GM12878 (cell line): Measurements from ENCODE around the gene MS4A12. TPM values are rescaled to one million over a fixed set of nuclear protein-coding genes. Genes with fewer than 3 reads are reported as not detected.

ENCODE experiments used
- ATAC-seq: fragments of 200-7000 bp; cut with Tn5 transposase; 3 replicates; pipeline ENCODE4 v1.9.1; 2020; ENCODE audit warnings: mild to moderate bottlenecking, moderate library complexity
- BruUV-seq: library from RNA; stranded (reverse); fragments of 400-500 nt; replicated peaks from 2 replicates; lab custom pipeline; 2021; lab: Mats Ljungman, UMichigan
- CTCF ChIA-PET: fragments of 300-600 bp; sonication (Branson Sonifier 250); formaldehyde crosslinking; extraction: SDS; loops from one replicate; lab custom pipeline; 2021; ENCODE audit warnings: inconsistent platforms; lab: Yijun Ruan, JAX
- POLR2A ChIA-PET: fragments of 350-600 bp; formaldehyde crosslinking; extraction: SDS; loops from one replicate; lab custom pipeline; 2021; ENCODE audit warnings: inconsistent platforms; lab: Charles Lee
- RAD21 ChIA-PET: fragments of 300-600 bp; sonication (Branson Sonifier 250); formaldehyde crosslinking; loops from one replicate; lab custom pipeline; 2023; ENCODE audit warnings: antibody characterized with exemption; ENCODE audit not compliant: unreplicated experiment; lab: Charles Lee
- SMC1A ChIA-PET: fragments of 300-600 bp; sonication (Branson Sonifier 250); formaldehyde crosslinking; loops from one replicate; lab custom pipeline; 2023; ENCODE audit not compliant: unreplicated experiment, uncharacterized antibody; lab: Charles Lee
- DNase-seq: peaks from one replicate; pipeline ENCODE4 v3.0.0-alpha.2; 2011; ENCODE audit warnings: low read depth, low spot score
- FAIRE-seq: peaks from 3 replicates; lab custom pipeline; 2011; peaks lifted over from hg19 to GRCh38; lab: Jason Lieb, UNC
- H2AFZ ChIP-seq: 2 replicates; pipeline ENCODE4 v1.6.0; 2011; ENCODE audit warnings: low read depth, low read length, control low read depth; ENCODE audit not compliant: control insufficient read depth
- H3K27ac ChIP-seq: 2 replicates; pipeline ENCODE4 v1.5.1; 2011; ENCODE audit warnings: control low read depth; ENCODE audit not compliant: control insufficient read depth, insufficient read depth
- H3K27me3 ChIP-seq, 2 experiments: replicated peaks in 1 of 2; 2 replicates each; pipeline versions ENCODE4 v1.6.0 to v1.6.1; 2011; ENCODE audit warnings: low read length in 1 of 2; ENCODE audit not compliant: control insufficient read depth in 2 of 2, insufficient read depth in 2 of 2
- H3K36me3 ChIP-seq, 2 experiments: 2 replicates each; pipeline ENCODE4 v1.5.1; 2011; ENCODE audit warnings: low read length in 1 of 2; ENCODE audit not compliant: control insufficient read depth in 2 of 2, insufficient read depth in 2 of 2
- H3K4me1 ChIP-seq: 2 replicates; pipeline ENCODE4 v1.6.1; 2011; ENCODE audit warnings: mild to moderate bottlenecking, low read length, moderate library complexity, mixed read lengths; ENCODE audit not compliant: control insufficient read depth, insufficient read depth
- H3K4me2 ChIP-seq: 2 replicates; pipeline ENCODE4 v1.6.0; 2011; ENCODE audit warnings: control low read depth; ENCODE audit not compliant: control insufficient read depth, insufficient read depth
- H3K4me3 ChIP-seq: fragments of 200-600 bp; sonication (generic); 2 replicates; pipeline ENCODE4 v1.5.1; 2016
- H3K79me2 ChIP-seq: 2 replicates; pipeline ENCODE4 v1.6.0; 2011; ENCODE audit warnings: low read length; ENCODE audit not compliant: control insufficient read depth, insufficient read depth
- H3K9ac ChIP-seq: 2 replicates; pipeline ENCODE4 v1.8.0; 2011; ENCODE audit warnings: low read length, control low read depth, mixed read lengths; ENCODE audit not compliant: control insufficient read depth, insufficient read depth
- H3K9me3 ChIP-seq: replicated peaks from 3 replicates; pipeline ENCODE4 v1.5.1; 2011; ENCODE audit warnings: mild to moderate bottlenecking, low read length; ENCODE audit not compliant: control insufficient read depth, insufficient read depth
- H4K20me1 ChIP-seq: 2 replicates; pipeline ENCODE4 v1.6.0; 2011; ENCODE audit not compliant: control insufficient read depth, insufficient read depth
- FOS ChIP-seq: IDR thresholded peaks from 3 replicates; pipeline ENCODE4 v1.6.1; 2011; ENCODE audit warnings: borderline replicate concordance; ENCODE audit not compliant: insufficient read length; ENCODE audit errors: extremely low read depth
- HDGF ChIP-seq: fragments of 450-650 bp; IDR thresholded peaks from 2 replicates; pipeline ENCODE4 v1.6.1; 2016; ENCODE audit warnings: antibody characterized with exemption
- SPI1 ChIP-seq: IDR thresholded peaks from 2 replicates; pipeline ENCODE4 v1.6.1; 2011; ENCODE audit warnings: low read depth, mild to moderate bottlenecking, low read length, moderate library complexity, borderline replicate concordance; ENCODE audit not compliant: insufficient read depth
- SRF ChIP-seq, 2 experiments: IDR thresholded peaks; 2 replicates each; pipeline ENCODE4 v1.6.1; 2011; ENCODE audit warnings: low read depth in 2 of 2, low read length in 2 of 2, mild to moderate bottlenecking in 1 of 2, moderate library complexity in 1 of 2
- ZNF274 ChIP-seq: IDR thresholded peaks from one replicate; pipeline ENCODE4 v1.8.0; 2011; ENCODE audit not compliant: insufficient read length, insufficient read depth
- WGBS: methylation state at CpG from one replicate; pipeline ENCODE4 v1.1.6; 2016; ENCODE audit warnings: low lambda C conversion rate; ENCODE audit not compliant: insufficient replicate concordance, insufficient coverage; ENCODE audit errors: missing lambda C conversion rate; 5-methylcytosine and 5-hydroxymethylcytosine counted together
- in situ Hi-C: fragments of 300-500 bp; cut with MboI; formaldehyde crosslinking; loops from 9 replicates; pipeline ENCODE4 v1.14.3; 2018; ENCODE audit warnings: mixed read lengths
- intact Hi-C: fragments of 100-400 bp; cut with micrococcal nuclease; formaldehyde crosslinking; loops from one replicate; pipeline ENCODE4 v1.14.2; 2022; ENCODE audit not compliant: unreplicated experiment
- polyA plus RNA-seq, 11 experiments: library from polyadenylated mRNA; depleted of rRNA in 4 of 11; unstranded in 6 of 11; stranded (reverse) in 5 of 11; fragments of >200 nt; fragmentation: Nextera tagmentation in 4 of 11; fragmentation: Illumina TruSeq in 1 of 11; extraction: Ambion mirVana in 4 of 11; extraction: Trizol in 1 of 11; gene quantifications; 1 replicate in 1 of 11; 2 replicates in 10 of 11; pipeline versions ENCODE4 v1.2.1 to v1.2.3, GENCODE V29; 2011 to 2016; ENCODE audit warnings: inconsistent platforms in 2 of 11, missing spikeins in 2 of 11, low read depth in 1 of 11
- total RNA-seq, 4 experiments: library from RNA; depleted of rRNA in 3 of 4; stranded (reverse); fragments of >200 nt in 3 of 4; fragmentation: Illumina TruSeq in 1 of 4; extraction: Trizol in 1 of 4; gene quantifications; 2 replicates each; pipeline versions ENCODE4 v1.2.1 to v1.2.3, GENCODE V29; 2013 to 2021
- TF ChIP-seq, protein P1 (sequence below): fragments of 450-650 bp; IDR thresholded peaks from 2 replicates; pipeline ENCODE4 v1.6.1; 2016; ENCODE audit warnings: mild to moderate bottlenecking
- TF ChIP-seq, protein P2 (sequence below): fragments of 450-650 bp; IDR thresholded peaks from 2 replicates; pipeline ENCODE4 v1.6.1; 2016; ENCODE audit warnings: mild to moderate bottlenecking, moderate library complexity, borderline replicate concordance

The MS4A12 gene
- total and polyA plus RNA-seq, 10 of the 15 experiments (the other 5 are each of a cell fraction or from before 2014, with no cell fraction given): 0.05 TPM; not detected in 9

DNA sequence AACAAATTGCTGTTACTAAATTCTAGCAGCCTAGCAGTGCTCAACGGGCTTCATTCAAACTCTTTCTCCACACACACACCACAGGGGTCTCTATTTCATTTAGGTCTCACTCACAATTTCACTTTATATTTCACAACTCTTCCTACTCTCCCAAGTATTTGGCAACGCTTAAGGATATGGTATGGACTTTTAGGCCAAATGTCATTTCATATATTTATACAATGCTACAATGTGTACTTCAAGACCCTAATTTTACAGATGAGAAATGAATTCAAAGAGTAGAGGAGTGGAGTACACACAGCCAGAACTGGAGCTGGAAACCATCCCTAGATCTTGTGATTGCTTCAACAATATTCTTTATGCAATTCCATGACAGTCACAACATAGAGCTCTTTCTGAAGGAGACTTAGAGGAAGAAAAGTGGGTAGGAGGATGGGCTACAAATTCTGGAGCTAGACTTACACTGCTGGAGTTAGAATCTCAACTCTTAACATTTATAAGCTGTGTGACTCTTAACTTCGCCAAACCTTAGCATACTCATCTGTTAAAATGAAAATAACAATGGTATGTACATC is 20.2 kb downstream of the MS4A12 start:
- ChIA-PET POLR2A (no interaction called here), SMC1A (interaction anchor here (0.6 to 1.1 kb wide), 4 partner anchors 17 to 248 kb away, joined by 3 read pairs; no protein-coding TSS in a partner anchor)
- DNase-seq: no peak
- H3K27ac ChIP-seq: no peak overlapping the region
- TF ChIP-seq ZNF274 (no peak), HDGF (no peak), SRF (IDR thresholded peaks at IDR 0.05; ENCODE audit: low read depth in 2 of 2, low read length in 2 of 2) (no peak), FOS (no peak), SPI1 (no peak)
- TF ChIP-seq, protein P1, sequence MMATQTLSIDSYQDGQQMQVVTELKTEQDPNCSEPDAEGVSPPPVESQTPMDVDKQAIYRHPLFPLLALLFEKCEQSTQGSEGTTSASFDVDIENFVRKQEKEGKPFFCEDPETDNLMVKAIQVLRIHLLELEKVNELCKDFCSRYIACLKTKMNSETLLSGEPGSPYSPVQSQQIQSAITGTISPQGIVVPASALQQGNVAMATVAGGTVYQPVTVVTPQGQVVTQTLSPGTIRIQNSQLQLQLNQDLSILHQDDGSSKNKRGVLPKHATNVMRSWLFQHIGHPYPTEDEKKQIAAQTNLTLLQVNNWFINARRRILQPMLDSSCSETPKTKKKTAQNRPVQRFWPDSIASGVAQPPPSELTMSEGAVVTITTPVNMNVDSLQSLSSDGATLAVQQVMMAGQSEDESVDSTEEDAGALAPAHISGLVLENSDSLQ: no peak
- TF ChIP-seq, protein P2, sequence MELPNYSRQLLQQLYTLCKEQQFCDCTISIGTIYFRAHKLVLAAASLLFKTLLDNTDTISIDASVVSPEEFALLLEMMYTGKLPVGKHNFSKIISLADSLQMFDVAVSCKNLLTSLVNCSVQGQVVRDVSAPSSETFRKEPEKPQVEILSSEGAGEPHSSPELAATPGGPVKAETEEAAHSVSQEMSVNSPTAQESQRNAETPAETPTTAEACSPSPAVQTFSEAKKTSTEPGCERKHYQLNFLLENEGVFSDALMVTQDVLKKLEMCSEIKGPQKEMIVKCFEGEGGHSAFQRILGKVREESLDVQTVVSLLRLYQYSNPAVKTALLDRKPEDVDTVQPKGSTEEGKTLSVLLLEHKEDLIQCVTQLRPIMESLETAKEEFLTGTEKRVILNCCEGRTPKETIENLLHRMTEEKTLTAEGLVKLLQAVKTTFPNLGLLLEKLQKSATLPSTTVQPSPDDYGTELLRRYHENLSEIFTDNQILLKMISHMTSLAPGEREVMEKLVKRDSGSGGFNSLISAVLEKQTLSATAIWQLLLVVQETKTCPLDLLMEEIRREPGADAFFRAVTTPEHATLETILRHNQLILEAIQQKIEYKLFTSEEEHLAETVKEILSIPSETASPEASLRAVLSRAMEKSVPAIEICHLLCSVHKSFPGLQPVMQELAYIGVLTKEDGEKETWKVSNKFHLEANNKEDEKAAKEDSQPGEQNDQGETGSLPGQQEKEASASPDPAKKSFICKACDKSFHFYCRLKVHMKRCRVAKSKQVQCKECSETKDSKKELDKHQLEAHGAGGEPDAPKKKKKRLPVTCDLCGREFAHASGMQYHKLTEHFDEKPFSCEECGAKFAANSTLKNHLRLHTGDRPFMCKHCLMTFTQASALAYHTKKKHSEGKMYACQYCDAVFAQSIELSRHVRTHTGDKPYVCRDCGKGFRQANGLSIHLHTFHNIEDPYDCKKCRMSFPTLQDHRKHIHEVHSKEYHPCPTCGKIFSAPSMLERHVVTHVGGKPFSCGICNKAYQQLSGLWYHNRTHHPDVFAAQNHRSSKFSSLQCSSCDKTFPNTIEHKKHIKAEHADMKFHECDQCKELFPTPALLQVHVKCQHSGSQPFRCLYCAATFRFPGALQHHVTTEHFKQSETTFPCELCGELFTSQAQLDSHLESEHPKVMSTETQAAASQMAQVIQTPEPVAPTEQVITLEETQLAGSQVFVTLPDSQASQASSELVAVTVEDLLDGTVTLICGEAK: no peak
- TF ChIP-seq, all 136 proteins: peak for 0
- Histone ChIP-seq H3K9me3 (no peaks in the 10 kb centered on the region), H3K79me2 (no peaks in the 10 kb centered on the region), H3K36me3 (no peaks in the 10 kb centered on the region), H3K9ac (no peak overlapping the region), H3K4me3 (no peak overlapping the region), H2AFZ (no peak overlapping the region), H3K4me2 (no peak overlapping the region), H3K4me1 (no peaks in the 10 kb centered on the region), H3K27me3 (no peaks in the 10 kb centered on the region; a peak in 1 of 4 replicates), H4K20me1 (no peaks in the 10 kb centered on the region)
- no TSS peak for BruUV-seq
- no peak for ATAC-seq
- WGBS: 41% methylated on average over 3 of the region's 3 CpGs
- ChIA-PET CTCF (interaction anchor here (0.8 to 1.4 kb wide), 2 partner anchors 29 to 168 kb away, joined by 3 to 4 read pairs; no protein-coding TSS in a partner anchor), RAD21 (no interaction called here)
- no peak for FAIRE-seq
- in situ Hi-C loops (no loop called here), intact Hi-C loops (no loop called here)
